GM10266 (cell line): ENCODE data around the gene MACROD2.
"Not testable (repeated sequence)": the region's sequence is repeated elsewhere in the genome, so short reads cannot be mapped to it uniquely, and the experiment has no call there.

Source experiments
- DNase-seq: peaks from one replicate; pipeline ENCODE4 v3.0.0; 2012; ENCODE audit errors: extremely low spot score
- CTCF ChIP-seq: IDR thresholded peaks from 2 replicates; pipeline ENCODE4 v1.5.1; 2012; ENCODE audit warnings: mild to moderate bottlenecking, low read depth; ENCODE audit not compliant: control insufficient read depth, insufficient read depth; ENCODE audit errors: missing control alignments

MACROD2 gene

GRCh38 chr20:13991311-13991710, 4.0 kb upstream of the MACROD2 start:
- no peak for DNase-seq
- TF ChIP-seq CTCF: no peak

GRCh38 chr20:13991955-13992354, 3.4 kb upstream of the MACROD2 start:
- DNase-seq: not testable (repeated sequence)

- TF ChIP-seq CTCF: no peak
- DNase-seq: no peak
Observed at GRCh38 chr20:13995841-13996240, 525 bp downstream of the MACROD2 start.

GRCh38 chr20:13996265-13996664, 949 bp downstream of the MACROD2 start:
- DNase-seq: no peak
- TF ChIP-seq CTCF: no peak

- DNase-seq: no peak
- TF ChIP-seq CTCF: no peak
Observed at GRCh38 chr20:14000917-14001316, 5.6 kb downstream of the MACROD2 start.

- DNase-seq: no peak
- TF ChIP-seq CTCF: no peak
Observed at GRCh38 chr20:14005996-14006395, 10.7 kb downstream of the MACROD2 start.

GRCh38 chr20:14009208-14009607, 13.9 kb downstream of the MACROD2 start:
- DNase-seq: no peak
- no peak for TF ChIP-seq CTCF

GRCh38 chr20:14012671-14013070, 17.4 kb downstream of the MACROD2 start:
- no peak for TF ChIP-seq CTCF
- no peak for DNase-seq
